ENCODE results near the gene GTPBP4. TPM values are rescaled to one million over a fixed set of nuclear protein-coding genes. Genes with fewer than 3 reads are reported as not detected.
A peak's percentile ranks its signal among the peaks of the same experiment; 100 is the strongest.

The GTPBP4 gene
- total RNA-seq (2021; fragmentation: NEBNext Ultra II Directional; extraction: Animal tissue kit (Norgen Biotek cat#: 25700)) (89.2 and 98.1 TPM in 2 replicates), polyA plus RNA-seq (2011; rRNA removed) (15.5 and 16.9 TPM in 2 replicates), polyA minus RNA-seq (2011; rRNA and poly(A)+ RNA removed) (46.1 and 49.7 TPM in 2 replicates)
- 39.6 TPM for polyA plus RNA-seq (2011; cell fraction: cytosol; rRNA removed)
- polyA plus RNA-seq (2011; cell fraction: nucleus; rRNA removed), result 31.4 TPM
- polyA plus RNA-seq (2012, experiment 1 of 2), result 62.2 to 74.1 TPM (median 65.8 TPM) in 4 replicates
- polyA plus RNA-seq (2012, experiment 2 of 2), result 2.7 TPM
- 43.9 TPM for polyA plus RNA-seq (2013, experiment 1 of 2)
- polyA plus RNA-seq (2013, experiment 2 of 2), result 43.8 TPM
- 27.1 TPM for polyA minus RNA-seq (2011; cell fraction: cytosol; rRNA and poly(A)+ RNA removed)
- polyA minus RNA-seq (2011; cell fraction: nucleus; rRNA and poly(A)+ RNA removed), result 63.6 TPM
- long read RNA-seq, experiment 1, full-length matches to known transcripts, result 7 of 57 reads
- long read RNA-seq, experiment 1, partial matches to known transcripts, result 40 of 57 reads
- long read RNA-seq, experiment 1, other reads (novel, unspliced or antisense), result 10 of 57 reads
- long read RNA-seq, experiment 2, full-length matches to known transcripts, result 93 of 120 reads
- long read RNA-seq, experiment 2, partial matches to known transcripts, result 20 of 120 reads
- long read RNA-seq, experiment 2, other reads (novel, unspliced or antisense), result 7 of 120 reads

DNA sequence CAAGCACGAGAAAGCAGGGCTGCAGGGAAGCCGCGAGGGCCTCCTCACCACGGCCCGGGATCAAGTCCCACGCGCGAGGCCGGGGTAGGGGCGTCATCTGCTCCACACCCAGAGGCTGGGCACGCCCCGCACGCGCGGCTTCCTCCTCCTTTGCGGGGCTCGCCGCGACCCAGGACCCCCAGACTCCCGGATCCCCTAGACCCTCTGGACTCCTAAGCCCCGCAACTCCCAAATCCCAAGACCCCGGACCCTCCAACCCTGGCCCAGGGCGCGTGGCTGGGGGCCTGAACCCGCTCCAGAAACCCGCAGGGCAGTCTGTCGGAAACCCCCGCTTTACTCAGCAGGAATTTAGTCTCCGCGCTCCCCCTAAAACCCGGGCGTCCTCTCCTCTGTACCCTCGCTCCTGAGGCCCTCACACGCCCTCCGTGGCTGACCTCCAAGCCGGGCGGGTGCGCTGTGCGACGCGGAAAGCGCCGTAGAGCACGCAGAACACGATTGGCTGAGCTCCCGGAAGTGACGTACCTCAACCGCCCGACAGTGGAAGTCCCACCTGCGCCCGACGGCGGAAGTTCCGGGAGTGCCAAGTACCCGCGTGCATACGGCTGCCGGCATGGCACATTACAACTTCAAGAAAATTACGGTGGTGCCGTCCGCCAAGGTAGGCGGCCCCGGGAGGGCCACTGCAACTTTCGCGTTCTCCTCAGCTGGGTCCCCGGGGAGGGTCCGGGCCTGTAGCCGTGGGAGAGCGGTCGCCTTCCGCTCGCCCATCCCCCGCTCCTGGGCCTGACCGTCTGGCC is at the start of gene GTPBP4:
TSS of gene GTPBP4 (plus strand) at position 565 of the 797 bp plus-strand sequence. CDS start at position 611, 46 bp downstream.
- H3K9me3 ChIP-seq (ENCODE audit: insufficient read depth in 2 of 2, low read depth in 1 of 2, low read length in 1 of 2), result no peaks in the 10 kb centered on the region
- peak within 1 kb of the TSS; percentile 98 for H4K8ac ChIP-seq (ENCODE audit: extremely low read depth, insufficient read depth, low read length)
- peak within 1 kb of the TSS; percentile 90 to 94 (median 92) for H3K9ac ChIP-seq (replicated peaks in 1 of 4; ENCODE audit: extremely low read depth in 1 of 4, low read depth in 3 of 4, low read length in 3 of 4)
- peaks cover 0 to 3% (median 1%) of the 10 kb centered on the region in 4 experiments; a peak in 3 of 7 replicates for H3K4me1 ChIP-seq (replicated peaks in 1 of 4; ENCODE audit: control insufficient read depth in 3 of 4, insufficient read depth in 4 of 4, low read length in 3 of 4)
- H3K27me3 ChIP-seq (replicated peaks in 1 of 4; ENCODE audit: control insufficient read depth in 3 of 4, extremely low read depth in 1 of 4, insufficient read depth in 3 of 4, low read length in 3 of 4), result no peaks in the 10 kb centered on the region
- peak within 1 kb of the TSS; percentile 81 for H4K5ac ChIP-seq (ENCODE audit: insufficient read length, low read depth, low read length)
- 0 out of 2 replicates have a peak within 1 kb of the TSS, but pooled peaks have one; percentile 43 for H2AFZ ChIP-seq (ENCODE audit: low read length)
- H2BK5ac ChIP-seq (ENCODE audit: low read depth, low read length), result peak within 1 kb of the TSS; percentile 93
- H3K56ac ChIP-seq (replicated peaks; ENCODE audit: insufficient read length, low read depth, low read length), result peak within 1 kb of the TSS; percentile 88
- H2BK120ac ChIP-seq (replicated peaks; ENCODE audit: low read depth, low read length), result no peak within 1 kb of the TSS
- H2BK15ac ChIP-seq (ENCODE audit: low read length), result no peak within 1 kb of the TSS
- peaks cover 5 to 9% (median 7%) of the 10 kb centered on the region in 4 experiments for H3K36me3 ChIP-seq (ENCODE audit: control insufficient read depth in 2 of 4, insufficient read depth in 4 of 4, low read length in 3 of 4)
- peaks cover 6 to 10% of the 10 kb centered on the region in 2 experiments for H4K20me1 ChIP-seq (replicated peaks in 1 of 2; ENCODE audit: control insufficient read depth in 1 of 2, insufficient read depth in 2 of 2, low read length in 2 of 2)
- peak within 1 kb of the TSS; percentile 83 to 99 (median 93) for H3K4me3 ChIP-seq (ENCODE audit: extremely low read depth in 1 of 4, insufficient read depth in 2 of 4, low read depth in 3 of 4, low read length in 4 of 4)
- peaks cover 2% of the 10 kb centered on the region; the same call in 1 of the 2 replicates for H3K79me1 ChIP-seq (ENCODE audit: low read depth, low read length)
- ChIA-PET CTCF (ENCODE audit: partially characterized antibody) (interaction anchor here (0.6 to 3.5 kb wide), 5 partner anchors 15 to 140 kb away, joined by 3 to 16 read pairs (median 3); no protein-coding TSS in a partner anchor), POLR2A (ENCODE audit: partially characterized antibody) (interaction anchor here (0.6 to 5.7 kb wide), 26 partner anchors 8 to 116 kb away, joined by 3 to 34 read pairs (median 4); partner anchors contain the start of genes IDI1, LARP4B and WDR37)
- WGBS, 2 experiments (ENCODE audit: extremely low coverage in 1 of 2, insufficient coverage in 1 of 2, insufficient read length in 1 of 2, insufficient replicate concordance in 2 of 2, low coverage in 1 of 2, low lambda C conversion rate in 2 of 2, missing lambda C conversion rate in 1 of 2), result 1% methylated on average over 55 of the region's 74 CpGs; no CpG with 5 or more reads in 1 of the 2 experiments
- peak; percentile 79 to 95 for DNase-seq (ENCODE audit: low read depth in 1 of 2, low spot score in 2 of 2)
- peak within 1 kb of the TSS; percentile 69 for H3K4ac ChIP-seq (replicated peaks; ENCODE audit: insufficient read length, low read depth, low read length)
- H2BK12ac ChIP-seq (ENCODE audit: low read depth, low read length), result no peak within 1 kb of the TSS; the same call in 1 of the 2 replicates
- H3K14ac ChIP-seq (ENCODE audit: insufficient read length), result no peak within 1 kb of the TSS
- H2BK20ac ChIP-seq (ENCODE audit: low read length), result no peak within 1 kb of the TSS
- peaks cover 31 to 51% of the 10 kb centered on the region in 2 experiments for H3K79me2 ChIP-seq (ENCODE audit: control insufficient read depth in 1 of 2, insufficient read depth in 2 of 2, low read length in 2 of 2)
- peak within 1 kb of the TSS; percentile 82 to 86 for H3K4me2 ChIP-seq (ENCODE audit: insufficient read depth in 1 of 2, low read depth in 2 of 2, low read length in 2 of 2)
- FAIRE-seq, result peak; percentile 39
- H4K91ac ChIP-seq (replicated peaks; ENCODE audit: insufficient read length, low read length), result peak within 1 kb of the TSS; percentile 84
- H3K18ac ChIP-seq (ENCODE audit: extremely low read depth, low read length), result peak within 1 kb of the TSS; percentile 91
- H3K23me2 ChIP-seq (ENCODE audit: low read depth, low read length), result peaks cover 10% of the 10 kb centered on the region
- no peak within 1 kb of the TSS for H2AK5ac ChIP-seq (ENCODE audit: low read depth, low read length)
- H3K27ac ChIP-seq (ENCODE audit: low read depth, low read length), result peak within 1 kb of the TSS; percentile 86
- H3K23ac ChIP-seq (ENCODE audit: insufficient read length), result no peak within 1 kb of the TSS
- TF ChIP-seq JUN (IDR thresholded peaks at IDR 0.05; ENCODE audit: low read depth, low read length) (no peak), TAF7 (optimal IDR thresholded peaks at IDR 0.05; ENCODE audit: borderline replicate concordance, low read depth, low read length) (peak; percentile 67), ASH2L (IDR thresholded peaks at IDR 0.05; ENCODE audit: low read length) (peak; percentile 80), TBP (IDR thresholded peaks at IDR 0.05; ENCODE audit: low read depth, low read length) (peak; percentile 85), KDM5A (IDR thresholded peaks at IDR 0.05; ENCODE audit: low read length) (0 out of 2 replicates have a peak, but pooled peaks have one; percentile 47), RXRA (IDR thresholded peaks at IDR 0.05; ENCODE audit: insufficient read depth, low read depth, low read length) (no peak), MAFK (IDR thresholded peaks at IDR 0.05; ENCODE audit: low read depth, low read length) (no peak), CHD1 (IDR thresholded peaks at IDR 0.05; ENCODE audit: low read depth, low read length) (no peak)

All from H1 (cell line).